K562 (cell line): ENCODE results near the gene BACE2. TPM values are rescaled to one million over a fixed set of nuclear protein-coding genes. Genes with fewer than 3 reads are reported as not detected.

Source experiments
- ATAC-seq: fragments of 200-7000 bp; cut with Tn5 transposase; 3 replicates; pipeline ENCODE4 v1.9.1; 2020; ENCODE audit warnings: moderate library complexity
- BruUV-seq: library from RNA; stranded (reverse); fragments of 400-500 nt; replicated peaks from 2 replicates; lab custom pipeline; 2021; lab: Mats Ljungman, UMichigan
- CTCF ChIA-PET: fragments of 300-600 bp; formaldehyde crosslinking; extraction: SDS; loops from one replicate; lab custom pipeline; 2021; ENCODE audit warnings: low intra/inter-chr PET ratio; lab: Yijun Ruan, JAX
- POLR2A ChIA-PET: fragments of 300-600, 350-650 bp; sonication (Branson Sonifier 250); formaldehyde crosslinking; extraction: SDS; loops from one replicate; lab custom pipeline; 2021; ENCODE audit warnings: antibody characterized with exemption, inconsistent platforms; lab: Yijun Ruan, JAX
- DNase-seq, 4 experiments: peaks; one replicate each; pipeline versions ENCODE4 v3.0.0 to v3.0.0-alpha.2; 2011 to 2018; ENCODE audit warnings: low spot score in 3 of 4, mixed read lengths in 3 of 4; ENCODE audit errors: extremely low read depth in 1 of 4
- FAIRE-seq: peaks from 2 replicates; lab custom pipeline; 2011; peaks lifted over from hg19 to GRCh38; lab: Jason Lieb, UNC
- H2AFZ ChIP-seq: 2 replicates; pipeline ENCODE4 v1.6.0; 2011; ENCODE audit warnings: low read depth, low read length, control low read depth, inconsistent platforms
- H3K27ac ChIP-seq: fragments of 200-600 bp; 3 replicates; pipeline ENCODE4 v1.8.0; 2011; ENCODE audit warnings: low read depth, mild to moderate bottlenecking, control low read depth, inconsistent platforms, low read length, moderate library complexity, mixed read lengths; ENCODE audit errors: extremely low read depth
- H3K27me3 ChIP-seq, 2 experiments: fragments of 300-600 bp in 1 of 2; 2 replicates in 1 of 2; 3 replicates in 1 of 2; pipeline versions ENCODE4 v1.6.0 to v1.8.0; 2011; ENCODE audit warnings: inconsistent platforms in 2 of 2, low read length in 2 of 2, mild to moderate bottlenecking in 1 of 2, mixed read lengths in 1 of 2, moderate library complexity in 1 of 2; ENCODE audit not compliant: control insufficient read depth in 2 of 2, insufficient read depth in 2 of 2
- H3K36me3 ChIP-seq: fragments of 300-600 bp; 3 replicates; pipeline ENCODE4 v1.8.0; 2011; ENCODE audit warnings: mild to moderate bottlenecking, low read length, inconsistent platforms; ENCODE audit not compliant: control insufficient read depth, insufficient read depth
- H3K4me1 ChIP-seq, 2 experiments: fragments of 200-600 bp in 1 of 2; replicated peaks in 1 of 2; 2 replicates in 1 of 2; 3 replicates in 1 of 2; pipeline versions ENCODE4 v1.5.1 to v1.8.0; 2011; ENCODE audit warnings: inconsistent platforms in 2 of 2, low read length in 2 of 2, mild to moderate bottlenecking in 1 of 2, mixed read lengths in 1 of 2, moderate library complexity in 1 of 2; ENCODE audit not compliant: control insufficient read depth in 2 of 2, insufficient read depth in 2 of 2
- H3K4me2 ChIP-seq: 2 replicates; pipeline ENCODE4 v1.6.1; 2011; ENCODE audit warnings: low read length, control low read depth, inconsistent platforms, mixed read lengths; ENCODE audit not compliant: insufficient read depth
- H3K4me3 ChIP-seq: fragments of 200-600 bp; sonication (generic), shearing (Covaris generic); 2 replicates; pipeline ENCODE4 v1.5.1; 2016; ENCODE audit warnings: control low read depth, inconsistent platforms
- H3K79me2 ChIP-seq: fragments of 200-600 bp; 3 replicates; pipeline ENCODE4 v1.8.0; 2011; ENCODE audit warnings: low read length, inconsistent platforms; ENCODE audit not compliant: control insufficient read depth, insufficient read depth
- H3K9ac ChIP-seq, 2 experiments: 2 replicates each; pipeline versions ENCODE4 v1.6.0 to v1.6.1; 2011; ENCODE audit warnings: low read depth in 2 of 2, low read length in 2 of 2, control low read depth in 1 of 2, inconsistent platforms in 1 of 2, mild to moderate bottlenecking in 1 of 2, mixed read lengths in 1 of 2; ENCODE audit not compliant: insufficient read depth in 1 of 2
- H3K9me1 ChIP-seq: one replicate; pipeline ENCODE4 v1.6.0; 2011; ENCODE audit warnings: inconsistent platforms, mild to moderate bottlenecking, low read length, moderate library complexity; ENCODE audit not compliant: control insufficient read depth, insufficient read depth
- H3K9me3 ChIP-seq: replicated peaks from 2 replicates; pipeline ENCODE4 v1.5.1; 2011; ENCODE audit warnings: low read depth, low read length, inconsistent platforms; ENCODE audit not compliant: control insufficient read depth, insufficient read depth
- H4K20me1 ChIP-seq: replicated peaks from 2 replicates; pipeline ENCODE4 v1.6.1; 2011; ENCODE audit warnings: low read length, inconsistent platforms, mixed read lengths; ENCODE audit not compliant: control insufficient read depth, insufficient read depth
- CHD2 ChIP-seq: IDR thresholded peaks from 2 replicates; pipeline ENCODE4 v1.6.1; 2011; ENCODE audit warnings: low read depth, low read length
- CREB3 ChIP-seq: fragments of 450-650 bp; conservative IDR thresholded peaks from 2 replicates; pipeline ENCODE4 v1.6.1; 2016; ENCODE audit warnings: missing genetic modification characterization, low read depth, mild to moderate bottlenecking, missing compliant biosample characterization, moderate library complexity
- GABPB1 ChIP-seq: sonication (generic); formaldehyde crosslinking; IDR thresholded peaks from 2 replicates; pipeline ENCODE4 v1.8.0; 2022; ENCODE audit warnings: mild to moderate bottlenecking, missing genetic modification reagents
- KDM5B ChIP-seq: fragments of 200-600 bp; sonication (generic); IDR thresholded peaks from 2 replicates; pipeline ENCODE4 v1.6.1; 2012; ENCODE audit warnings: low read depth, mild to moderate bottlenecking, moderate library complexity, low read length, control low read depth, inconsistent platforms; ENCODE audit not compliant: insufficient replicate concordance
- OTX1 ChIP-seq: fragments of 450-650 bp; formaldehyde crosslinking; IDR thresholded peaks from 2 replicates; pipeline ENCODE4 v1.4.0; 2022; ENCODE audit warnings: mild to moderate bottlenecking
- POLR2B ChIP-seq: fragments of 450-650 bp; IDR thresholded peaks from 2 replicates; pipeline ENCODE4 v1.6.1; 2018; ENCODE audit warnings: low read depth; ENCODE audit not compliant: partially characterized antibody
- TAF1 ChIP-seq: IDR thresholded peaks from 2 replicates; pipeline ENCODE4 v1.6.1; 2011; ENCODE audit warnings: mild to moderate bottlenecking, low read length, moderate library complexity; ENCODE audit not compliant: insufficient read depth, control insufficient read depth, severe bottlenecking; ENCODE audit errors: extremely low read depth
- YBX1 ChIP-seq: fragments of 450-650 bp; IDR thresholded peaks from 2 replicates; pipeline ENCODE4 v1.7.1; 2016; ENCODE audit warnings: mild to moderate bottlenecking
- ZBTB43 ChIP-seq: sonication (generic); formaldehyde crosslinking; IDR thresholded peaks from 2 replicates; pipeline ENCODE4 v1.8.0; 2023; ENCODE audit warnings: mild to moderate bottlenecking, missing genetic modification reagents
- ZBTB49 ChIP-seq: sonication (generic); formaldehyde crosslinking; IDR thresholded peaks from 2 replicates; pipeline ENCODE4 v1.8.0; 2022; ENCODE audit warnings: missing genetic modification reagents, mild to moderate bottlenecking, borderline replicate concordance
- ZC3H11A ChIP-seq: IDR thresholded peaks from 2 replicates; pipeline ENCODE4 v1.6.1; 2012; ENCODE audit warnings: low read depth, low read length, improper control_type of control experiment
- ZKSCAN8 ChIP-seq: fragments of 200-800 bp; sonication (Bioruptor generic); IDR thresholded peaks from 2 replicates; pipeline ENCODE4 v1.6.1; 2016; ENCODE audit warnings: missing genetic modification characterization, missing compliant biosample characterization
- ZNF184 ChIP-seq: sonication (generic); formaldehyde crosslinking; IDR thresholded peaks from 2 replicates; pipeline ENCODE4 v1.5.0; 2020; ENCODE audit warnings: missing genetic modification reagents
- ZNF395 ChIP-seq: fragments of 200-800 bp; sonication (Bioruptor generic); IDR thresholded peaks from 2 replicates; pipeline ENCODE4 v1.6.1; 2017; ENCODE audit warnings: missing genetic modification characterization, missing compliant biosample characterization
- ZNF436 ChIP-seq: fragments of 250-450, 450-650 bp; sonication (Bioruptor Pico); formaldehyde crosslinking; IDR thresholded peaks from 2 replicates; pipeline ENCODE4 v1.7.0; 2020; ENCODE audit warnings: mild to moderate bottlenecking
- WGBS: fragments of 100-300 bp; shearing (Covaris generic); methylation state at CpG from one replicate; pipeline ENCODE4 v1.1.6; 2016; ENCODE audit warnings: low coverage, mixed read lengths; ENCODE audit not compliant: insufficient coverage; ENCODE audit errors: missing lambda C conversion rate; 5-methylcytosine and 5-hydroxymethylcytosine counted together
- in situ Hi-C: fragments of 300-500 bp; cut with MboI; formaldehyde crosslinking; loops from 4 replicates; pipeline ENCODE4 v1.15.0; 2018; ENCODE audit warnings: inconsistent platforms, mixed read lengths
- intact Hi-C: fragments of 100-400 bp; cut with micrococcal nuclease; formaldehyde crosslinking; loops from 2 replicates; pipeline ENCODE4 v1.14.2; 2022
- polyA plus RNA-seq, 8 experiments: library from polyadenylated mRNA; depleted of rRNA in 4 of 8; stranded (reverse) in 5 of 8; unstranded in 3 of 8; fragments of >200 nt; fragmentation: Nextera tagmentation in 2 of 8; fragmentation: Illumina TruSeq in 1 of 8; extraction: Ambion mirVana in 2 of 8; extraction: Trizol in 1 of 8; gene quantifications; 2 replicates each; pipeline versions ENCODE4 v1.2.1 to v1.2.3, GENCODE V29; 2011 to 2014; ENCODE audit warnings: inconsistent platforms in 1 of 8, missing spikeins in 1 of 8
- total RNA-seq, 7 experiments: library from RNA; depleted of rRNA in 6 of 7; stranded (reverse); fragments of >200 nt in 6 of 7; fragmentation: Illumina TruSeq in 2 of 7; extraction: Trizol in 2 of 7; gene quantifications; 2 replicates each; pipeline versions ENCODE4 v1.2.1 to v1.2.3, GENCODE V29; 2011 to 2021; ENCODE audit warnings: low replicate concordance in 1 of 7

The BACE2 gene
- total and polyA plus RNA-seq, 9 of the 15 experiments (the other 6 are each of a cell fraction or from before 2014, with no cell fraction given): 0.05 to 0.24 (median 0.15) TPM; not detected in 2

GRCh38 chr21:41135746-41136145 is 32.2 kb upstream of the BACE2 start (continued):
- TF ChIP-seq ZC3H11A: no peak
- no peak for TF ChIP-seq POLR2B
- no peak for TF ChIP-seq KDM5B
- TF ChIP-seq OTX1 (CRISPR knock-in tag): no peak
- TF ChIP-seq GABPB1: no peak

- Histone ChIP-seq H3K27ac (no peak overlapping the region), H3K79me2 (no peaks in the 10 kb centered on the region), H3K4me3 (no peak overlapping the region), H3K4me1 (no peaks in the 10 kb centered on the region), H3K4me2 (no peak overlapping the region), H3K36me3 (no peaks in the 10 kb centered on the region), H3K9me3 (no peaks in the 10 kb centered on the region), H3K9ac (no peak overlapping the region), H3K27me3 (peaks cover 0 to 13% of the 10 kb centered on the region in 2 experiments; a peak in 1 of 5 replicates), H3K9me1 (no peaks in the 10 kb centered on the region), H4K20me1 (no peaks in the 10 kb centered on the region), H2AFZ (no peak overlapping the region)
- no TSS peak for BruUV-seq
- TF ChIP-seq ZKSCAN8 (CRISPR knock-in tag) (no peak), ZBTB49 (CRISPR knock-in tag) (no peak), ZNF184 (no peak), CREB3 (tag) (no peak), YBX1 (no peak), TAF1 (no peak), ZNF395 (CRISPR knock-in tag) (no peak), ZBTB43 (CRISPR knock-in tag) (no peak), CHD2 (no peak), ZNF436 (no peak)
- DNase-seq (no peak), ATAC-seq (no peak), FAIRE-seq (no peak)
- ChIA-PET CTCF (no interaction called here), POLR2A (interaction anchor here (0.6 to 1.0 kb wide), 3 partner anchors 11 to 1137 kb away, joined by 3 to 4 read pairs (median 3); no protein-coding TSS in a partner anchor)
- in situ Hi-C loops: no loop called here
- intact Hi-C loops: no loop called here
- WGBS: 0% methylated on average over 6 of the region's 6 CpGs
Observed at GRCh38 chr21:41136286-41136685, 31.7 kb upstream of the BACE2 start.
